GM12878 (cell line): ENCODE results near the gene LPIN1. TPM values are rescaled to one million over a fixed set of nuclear protein-coding genes. Genes with fewer than 3 reads are reported as not detected.

Source experiments
- ATAC-seq: fragments of 200-7000 bp; cut with Tn5 transposase; 3 replicates; pipeline ENCODE4 v1.9.1; 2020; ENCODE audit warnings: mild to moderate bottlenecking, moderate library complexity
- BruUV-seq: library from RNA; stranded (reverse); fragments of 400-500 nt; replicated peaks from 2 replicates; lab custom pipeline; 2021; lab: Mats Ljungman, UMichigan
- CTCF ChIA-PET: fragments of 300-600 bp; sonication (Branson Sonifier 250); formaldehyde crosslinking; extraction: SDS; loops from one replicate; lab custom pipeline; 2021; ENCODE audit warnings: inconsistent platforms; lab: Yijun Ruan, JAX
- POLR2A ChIA-PET: fragments of 350-600 bp; formaldehyde crosslinking; extraction: SDS; loops from one replicate; lab custom pipeline; 2021; ENCODE audit warnings: inconsistent platforms; lab: Charles Lee
- RAD21 ChIA-PET: fragments of 300-600 bp; sonication (Branson Sonifier 250); formaldehyde crosslinking; loops from one replicate; lab custom pipeline; 2023; ENCODE audit warnings: antibody characterized with exemption; ENCODE audit not compliant: unreplicated experiment; lab: Charles Lee
- SMC1A ChIA-PET: fragments of 300-600 bp; sonication (Branson Sonifier 250); formaldehyde crosslinking; loops from one replicate; lab custom pipeline; 2023; ENCODE audit not compliant: unreplicated experiment, uncharacterized antibody; lab: Charles Lee
- DNase-seq: peaks from one replicate; pipeline ENCODE4 v3.0.0-alpha.2; 2011; ENCODE audit warnings: low read depth, low spot score
- FAIRE-seq: peaks from 3 replicates; lab custom pipeline; 2011; peaks lifted over from hg19 to GRCh38; lab: Jason Lieb, UNC
- H2AFZ ChIP-seq: 2 replicates; pipeline ENCODE4 v1.6.0; 2011; ENCODE audit warnings: low read depth, low read length, control low read depth; ENCODE audit not compliant: control insufficient read depth
- H3K27ac ChIP-seq: 2 replicates; pipeline ENCODE4 v1.5.1; 2011; ENCODE audit warnings: control low read depth; ENCODE audit not compliant: control insufficient read depth, insufficient read depth
- H3K27me3 ChIP-seq, 2 experiments: replicated peaks in 1 of 2; 2 replicates each; pipeline versions ENCODE4 v1.6.0 to v1.6.1; 2011; ENCODE audit warnings: low read length in 1 of 2; ENCODE audit not compliant: control insufficient read depth in 2 of 2, insufficient read depth in 2 of 2
- H3K36me3 ChIP-seq, 2 experiments: 2 replicates each; pipeline ENCODE4 v1.5.1; 2011; ENCODE audit warnings: low read length in 1 of 2; ENCODE audit not compliant: control insufficient read depth in 2 of 2, insufficient read depth in 2 of 2
- H3K4me1 ChIP-seq: 2 replicates; pipeline ENCODE4 v1.6.1; 2011; ENCODE audit warnings: mild to moderate bottlenecking, low read length, moderate library complexity, mixed read lengths; ENCODE audit not compliant: control insufficient read depth, insufficient read depth
- H3K4me2 ChIP-seq: 2 replicates; pipeline ENCODE4 v1.6.0; 2011; ENCODE audit warnings: control low read depth; ENCODE audit not compliant: control insufficient read depth, insufficient read depth
- H3K4me3 ChIP-seq: fragments of 200-600 bp; sonication (generic); 2 replicates; pipeline ENCODE4 v1.5.1; 2016
- H3K79me2 ChIP-seq: 2 replicates; pipeline ENCODE4 v1.6.0; 2011; ENCODE audit warnings: low read length; ENCODE audit not compliant: control insufficient read depth, insufficient read depth
- H3K9ac ChIP-seq: 2 replicates; pipeline ENCODE4 v1.8.0; 2011; ENCODE audit warnings: low read length, control low read depth, mixed read lengths; ENCODE audit not compliant: control insufficient read depth, insufficient read depth
- H3K9me3 ChIP-seq: replicated peaks from 3 replicates; pipeline ENCODE4 v1.5.1; 2011; ENCODE audit warnings: mild to moderate bottlenecking, low read length; ENCODE audit not compliant: control insufficient read depth, insufficient read depth
- H4K20me1 ChIP-seq: 2 replicates; pipeline ENCODE4 v1.6.0; 2011; ENCODE audit not compliant: control insufficient read depth, insufficient read depth
- GATAD2B ChIP-seq: fragments of 450-650 bp; conservative IDR thresholded peaks from 2 replicates; pipeline ENCODE4 v1.6.1; 2017; ENCODE audit warnings: low read depth, mild to moderate bottlenecking, moderate library complexity
- HDGF ChIP-seq: fragments of 450-650 bp; IDR thresholded peaks from 2 replicates; pipeline ENCODE4 v1.6.1; 2016; ENCODE audit warnings: antibody characterized with exemption
- IKZF1 ChIP-seq: fragments of 450-650 bp; conservative IDR thresholded peaks from 2 replicates; pipeline ENCODE4 v1.6.1; 2017; ENCODE audit warnings: antibody characterized with exemption, mild to moderate bottlenecking
- NFYA ChIP-seq: IDR thresholded peaks from 2 replicates; pipeline ENCODE4 v1.6.1; 2011; ENCODE audit warnings: low read depth, mild to moderate bottlenecking, low read length, improper control_type of control experiment, borderline replicate concordance
- NR2F1 ChIP-seq: fragments of 450-650 bp; conservative IDR thresholded peaks from 2 replicates; pipeline ENCODE4 v1.6.1; 2017; ENCODE audit warnings: mild to moderate bottlenecking
- SMAD5 ChIP-seq: IDR thresholded peaks from 2 replicates; pipeline ENCODE4 v1.6.1; 2016; ENCODE audit warnings: antibody characterized with exemption, low read depth
- SMARCA5 ChIP-seq: fragments of 450-650 bp; IDR thresholded peaks from 2 replicates; pipeline ENCODE4 v1.6.1; 2017; ENCODE audit warnings: mild to moderate bottlenecking
- SP1 ChIP-seq: IDR thresholded peaks from one replicate; pipeline ENCODE4 v1.6.1; 2011; ENCODE audit warnings: low read depth, low read length
- TBL1XR1 ChIP-seq: IDR thresholded peaks from 2 replicates; pipeline ENCODE4 v1.6.1; 2012; ENCODE audit warnings: low read depth, low read length, improper control_type of control experiment
- WGBS: methylation state at CpG from one replicate; pipeline ENCODE4 v1.1.6; 2016; ENCODE audit warnings: low lambda C conversion rate; ENCODE audit not compliant: insufficient replicate concordance, insufficient coverage; ENCODE audit errors: missing lambda C conversion rate; 5-methylcytosine and 5-hydroxymethylcytosine counted together
- in situ Hi-C: fragments of 300-500 bp; cut with MboI; formaldehyde crosslinking; loops from 9 replicates; pipeline ENCODE4 v1.14.3; 2018; ENCODE audit warnings: mixed read lengths
- intact Hi-C: fragments of 100-400 bp; cut with micrococcal nuclease; formaldehyde crosslinking; loops from one replicate; pipeline ENCODE4 v1.14.2; 2022; ENCODE audit not compliant: unreplicated experiment
- polyA plus RNA-seq, 11 experiments: library from polyadenylated mRNA; depleted of rRNA in 4 of 11; unstranded in 6 of 11; stranded (reverse) in 5 of 11; fragments of >200 nt; fragmentation: Nextera tagmentation in 4 of 11; fragmentation: Illumina TruSeq in 1 of 11; extraction: Ambion mirVana in 4 of 11; extraction: Trizol in 1 of 11; gene quantifications; 1 replicate in 1 of 11; 2 replicates in 10 of 11; pipeline versions ENCODE4 v1.2.1 to v1.2.3, GENCODE V29; 2011 to 2016; ENCODE audit warnings: inconsistent platforms in 2 of 11, missing spikeins in 2 of 11, low read depth in 1 of 11
- total RNA-seq, 4 experiments: library from RNA; depleted of rRNA in 3 of 4; stranded (reverse); fragments of >200 nt in 3 of 4; fragmentation: Illumina TruSeq in 1 of 4; extraction: Trizol in 1 of 4; gene quantifications; 2 replicates each; pipeline versions ENCODE4 v1.2.1 to v1.2.3, GENCODE V29; 2013 to 2021
- TF ChIP-seq, protein P1 (sequence below): IDR thresholded peaks from 2 replicates; pipeline ENCODE4 v1.6.1; 2012; ENCODE audit warnings: low read length, inconsistent platforms
- TF ChIP-seq, protein P2 (sequence below): fragments of 150-350 bp; IDR thresholded peaks from 2 replicates; pipeline ENCODE4 v1.6.1; 2014; ENCODE audit warnings: mild to moderate bottlenecking, low read depth, low read length
- TF ChIP-seq, protein P3 (sequence below): fragments of 450-650 bp; IDR thresholded peaks from 2 replicates; pipeline ENCODE4 v1.6.1; 2017; ENCODE audit warnings: mild to moderate bottlenecking
- TF ChIP-seq, protein P4 (sequence below): fragments of 450-650 bp; IDR thresholded peaks from 2 replicates; pipeline ENCODE4 v1.6.1; 2018; ENCODE audit warnings: mild to moderate bottlenecking, low read depth, moderate library complexity; ENCODE audit not compliant: partially characterized antibody
- TF ChIP-seq, protein P5 (sequence below): fragments of 450-650 bp; conservative IDR thresholded peaks from 2 replicates; pipeline ENCODE4 v1.6.1; 2017; ENCODE audit warnings: mild to moderate bottlenecking, moderate library complexity

The LPIN1 gene
- total and polyA plus RNA-seq, 10 of the 15 experiments (the other 5 are each of a cell fraction or from before 2014, with no cell fraction given), result 18.8 to 82.5 (median 50.3) TPM

DNA sequence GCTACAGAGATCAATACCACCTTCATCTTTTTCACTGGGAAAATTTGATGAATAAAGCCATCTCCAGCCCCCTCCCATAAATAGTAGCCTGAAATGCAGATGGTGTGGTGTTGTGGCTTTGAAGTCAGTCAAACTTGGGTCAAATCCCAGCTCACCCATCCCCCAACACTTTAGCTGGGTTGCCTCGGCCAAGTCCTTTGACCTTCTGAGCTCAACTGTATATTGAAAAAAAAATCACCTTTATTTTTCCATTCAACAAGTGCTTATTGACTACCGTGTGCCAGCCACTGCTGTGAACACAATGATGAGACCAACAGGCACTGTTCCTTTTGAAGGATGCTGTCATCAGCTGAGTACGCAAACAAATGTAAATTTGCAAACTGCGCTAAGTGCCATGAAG, 41.4 kb upstream of the LPIN1 start:
- Histone ChIP-seq H3K27ac (no peak overlapping the region), H3K4me3 (no peak overlapping the region), H4K20me1 (no peaks in the 10 kb centered on the region), H3K9ac (no peak overlapping the region), H3K27me3 (peaks cover 0 to 1% of the 10 kb centered on the region in 2 experiments; a peak in 2 of 4 replicates), H3K4me1 (no peaks in the 10 kb centered on the region), H3K4me2 (no peak overlapping the region), H3K79me2 (no peaks in the 10 kb centered on the region), H2AFZ (no peak overlapping the region), H3K9me3 (no peaks in the 10 kb centered on the region; the same call in 2 of the 3 replicates), H3K36me3 (no peaks in the 10 kb centered on the region)
- BruUV-seq, result no TSS peak
- POLR2A ChIA-PET, result interaction anchor here (0.5 kb wide), 1 partner anchor 36 kb away, joined by 3 read pairs; no protein-coding TSS in a partner anchor
- no peak for DNase-seq
- intact Hi-C loops, result no loop called here
- SMC1A ChIA-PET, result interaction anchor here (1.0 to 1.3 kb wide), 3 partner anchors 12 to 75 kb away, joined by 3 to 5 read pairs (median 3); no protein-coding TSS in a partner anchor
- in situ Hi-C loops, result no loop called here
- RAD21 ChIA-PET, result interaction anchor here (1.2 kb wide), 1 partner anchor 46 kb away, joined by 3 read pairs; no protein-coding TSS in a partner anchor
- FAIRE-seq, result no peak
- ATAC-seq, result no peak
- TF ChIP-seq NR2F1 (no peak), SMAD5 (no peak), IKZF1 (no peak), NFYA (no peak), TBL1XR1 (no peak), SP1 (no peak), HDGF (no peak), SMARCA5 (no peak), GATAD2B (no peak)
- TF ChIP-seq, protein P1, sequence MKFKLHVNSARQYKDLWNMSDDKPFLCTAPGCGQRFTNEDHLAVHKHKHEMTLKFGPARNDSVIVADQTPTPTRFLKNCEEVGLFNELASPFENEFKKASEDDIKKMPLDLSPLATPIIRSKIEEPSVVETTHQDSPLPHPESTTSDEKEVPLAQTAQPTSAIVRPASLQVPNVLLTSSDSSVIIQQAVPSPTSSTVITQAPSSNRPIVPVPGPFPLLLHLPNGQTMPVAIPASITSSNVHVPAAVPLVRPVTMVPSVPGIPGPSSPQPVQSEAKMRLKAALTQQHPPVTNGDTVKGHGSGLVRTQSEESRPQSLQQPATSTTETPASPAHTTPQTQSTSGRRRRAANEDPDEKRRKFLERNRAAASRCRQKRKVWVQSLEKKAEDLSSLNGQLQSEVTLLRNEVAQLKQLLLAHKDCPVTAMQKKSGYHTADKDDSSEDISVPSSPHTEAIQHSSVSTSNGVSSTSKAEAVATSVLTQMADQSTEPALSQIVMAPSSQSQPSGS, result no peak
- TF ChIP-seq, protein P2, sequence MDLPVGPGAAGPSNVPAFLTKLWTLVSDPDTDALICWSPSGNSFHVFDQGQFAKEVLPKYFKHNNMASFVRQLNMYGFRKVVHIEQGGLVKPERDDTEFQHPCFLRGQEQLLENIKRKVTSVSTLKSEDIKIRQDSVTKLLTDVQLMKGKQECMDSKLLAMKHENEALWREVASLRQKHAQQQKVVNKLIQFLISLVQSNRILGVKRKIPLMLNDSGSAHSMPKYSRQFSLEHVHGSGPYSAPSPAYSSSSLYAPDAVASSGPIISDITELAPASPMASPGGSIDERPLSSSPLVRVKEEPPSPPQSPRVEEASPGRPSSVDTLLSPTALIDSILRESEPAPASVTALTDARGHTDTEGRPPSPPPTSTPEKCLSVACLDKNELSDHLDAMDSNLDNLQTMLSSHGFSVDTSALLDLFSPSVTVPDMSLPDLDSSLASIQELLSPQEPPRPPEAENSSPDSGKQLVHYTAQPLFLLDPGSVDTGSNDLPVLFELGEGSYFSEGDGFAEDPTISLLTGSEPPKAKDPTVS, result no peak
- TF ChIP-seq, protein P3, sequence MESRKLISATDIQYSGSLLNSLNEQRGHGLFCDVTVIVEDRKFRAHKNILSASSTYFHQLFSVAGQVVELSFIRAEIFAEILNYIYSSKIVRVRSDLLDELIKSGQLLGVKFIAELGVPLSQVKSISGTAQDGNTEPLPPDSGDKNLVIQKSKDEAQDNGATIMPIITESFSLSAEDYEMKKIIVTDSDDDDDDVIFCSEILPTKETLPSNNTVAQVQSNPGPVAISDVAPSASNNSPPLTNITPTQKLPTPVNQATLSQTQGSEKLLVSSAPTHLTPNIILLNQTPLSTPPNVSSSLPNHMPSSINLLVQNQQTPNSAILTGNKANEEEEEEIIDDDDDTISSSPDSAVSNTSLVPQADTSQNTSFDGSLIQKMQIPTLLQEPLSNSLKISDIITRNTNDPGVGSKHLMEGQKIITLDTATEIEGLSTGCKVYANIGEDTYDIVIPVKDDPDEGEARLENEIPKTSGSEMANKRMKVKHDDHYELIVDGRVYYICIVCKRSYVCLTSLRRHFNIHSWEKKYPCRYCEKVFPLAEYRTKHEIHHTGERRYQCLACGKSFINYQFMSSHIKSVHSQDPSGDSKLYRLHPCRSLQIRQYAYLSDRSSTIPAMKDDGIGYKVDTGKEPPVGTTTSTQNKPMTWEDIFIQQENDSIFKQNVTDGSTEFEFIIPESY, result no peak
- TF ChIP-seq, protein P4, sequence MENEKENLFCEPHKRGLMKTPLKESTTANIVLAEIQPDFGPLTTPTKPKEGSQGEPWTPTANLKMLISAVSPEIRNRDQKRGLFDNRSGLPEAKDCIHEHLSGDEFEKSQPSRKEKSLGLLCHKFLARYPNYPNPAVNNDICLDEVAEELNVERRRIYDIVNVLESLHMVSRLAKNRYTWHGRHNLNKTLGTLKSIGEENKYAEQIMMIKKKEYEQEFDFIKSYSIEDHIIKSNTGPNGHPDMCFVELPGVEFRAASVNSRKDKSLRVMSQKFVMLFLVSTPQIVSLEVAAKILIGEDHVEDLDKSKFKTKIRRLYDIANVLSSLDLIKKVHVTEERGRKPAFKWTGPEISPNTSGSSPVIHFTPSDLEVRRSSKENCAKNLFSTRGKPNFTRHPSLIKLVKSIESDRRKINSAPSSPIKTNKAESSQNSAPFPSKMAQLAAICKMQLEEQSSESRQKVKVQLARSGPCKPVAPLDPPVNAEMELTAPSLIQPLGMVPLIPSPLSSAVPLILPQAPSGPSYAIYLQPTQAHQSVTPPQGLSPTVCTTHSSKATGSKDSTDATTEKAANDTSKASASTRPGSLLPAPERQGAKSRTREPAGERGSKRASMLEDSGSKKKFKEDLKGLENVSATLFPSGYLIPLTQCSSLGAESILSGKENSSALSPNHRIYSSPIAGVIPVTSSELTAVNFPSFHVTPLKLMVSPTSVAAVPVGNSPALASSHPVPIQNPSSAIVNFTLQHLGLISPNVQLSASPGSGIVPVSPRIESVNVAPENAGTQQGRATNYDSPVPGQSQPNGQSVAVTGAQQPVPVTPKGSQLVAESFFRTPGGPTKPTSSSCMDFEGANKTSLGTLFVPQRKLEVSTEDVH, result no peak
- TF ChIP-seq, protein P5, sequence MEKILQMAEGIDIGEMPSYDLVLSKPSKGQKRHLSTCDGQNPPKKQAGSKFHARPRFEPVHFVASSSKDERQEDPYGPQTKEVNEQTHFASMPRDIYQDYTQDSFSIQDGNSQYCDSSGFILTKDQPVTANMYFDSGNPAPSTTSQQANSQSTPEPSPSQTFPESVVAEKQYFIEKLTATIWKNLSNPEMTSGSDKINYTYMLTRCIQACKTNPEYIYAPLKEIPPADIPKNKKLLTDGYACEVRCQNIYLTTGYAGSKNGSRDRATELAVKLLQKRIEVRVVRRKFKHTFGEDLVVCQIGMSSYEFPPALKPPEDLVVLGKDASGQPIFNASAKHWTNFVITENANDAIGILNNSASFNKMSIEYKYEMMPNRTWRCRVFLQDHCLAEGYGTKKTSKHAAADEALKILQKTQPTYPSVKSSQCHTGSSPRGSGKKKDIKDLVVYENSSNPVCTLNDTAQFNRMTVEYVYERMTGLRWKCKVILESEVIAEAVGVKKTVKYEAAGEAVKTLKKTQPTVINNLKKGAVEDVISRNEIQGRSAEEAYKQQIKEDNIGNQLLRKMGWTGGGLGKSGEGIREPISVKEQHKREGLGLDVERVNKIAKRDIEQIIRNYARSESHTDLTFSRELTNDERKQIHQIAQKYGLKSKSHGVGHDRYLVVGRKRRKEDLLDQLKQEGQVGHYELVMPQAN, result no peak
- CTCF ChIA-PET, result interaction anchor here (0.7 to 2.0 kb wide), 4 partner anchors 12 to 1227 kb away, joined by 3 to 5 read pairs (median 4); no protein-coding TSS in a partner anchor
- WGBS, result 54% methylated on average over 4 of the region's 4 CpGs
